ENCODE data around the gene TGFBR2. TPM values are rescaled to one million over a fixed set of nuclear protein-coding genes. Genes with fewer than 3 reads are reported as not detected.

TGFBR2 gene
- total and polyA plus RNA-seq, 2 of the 13 experiments (the other 11 are each of a cell fraction or from before 2014, with no cell fraction given): 82.2 to 187 TPM

- TF ChIP-seq, protein P1, sequence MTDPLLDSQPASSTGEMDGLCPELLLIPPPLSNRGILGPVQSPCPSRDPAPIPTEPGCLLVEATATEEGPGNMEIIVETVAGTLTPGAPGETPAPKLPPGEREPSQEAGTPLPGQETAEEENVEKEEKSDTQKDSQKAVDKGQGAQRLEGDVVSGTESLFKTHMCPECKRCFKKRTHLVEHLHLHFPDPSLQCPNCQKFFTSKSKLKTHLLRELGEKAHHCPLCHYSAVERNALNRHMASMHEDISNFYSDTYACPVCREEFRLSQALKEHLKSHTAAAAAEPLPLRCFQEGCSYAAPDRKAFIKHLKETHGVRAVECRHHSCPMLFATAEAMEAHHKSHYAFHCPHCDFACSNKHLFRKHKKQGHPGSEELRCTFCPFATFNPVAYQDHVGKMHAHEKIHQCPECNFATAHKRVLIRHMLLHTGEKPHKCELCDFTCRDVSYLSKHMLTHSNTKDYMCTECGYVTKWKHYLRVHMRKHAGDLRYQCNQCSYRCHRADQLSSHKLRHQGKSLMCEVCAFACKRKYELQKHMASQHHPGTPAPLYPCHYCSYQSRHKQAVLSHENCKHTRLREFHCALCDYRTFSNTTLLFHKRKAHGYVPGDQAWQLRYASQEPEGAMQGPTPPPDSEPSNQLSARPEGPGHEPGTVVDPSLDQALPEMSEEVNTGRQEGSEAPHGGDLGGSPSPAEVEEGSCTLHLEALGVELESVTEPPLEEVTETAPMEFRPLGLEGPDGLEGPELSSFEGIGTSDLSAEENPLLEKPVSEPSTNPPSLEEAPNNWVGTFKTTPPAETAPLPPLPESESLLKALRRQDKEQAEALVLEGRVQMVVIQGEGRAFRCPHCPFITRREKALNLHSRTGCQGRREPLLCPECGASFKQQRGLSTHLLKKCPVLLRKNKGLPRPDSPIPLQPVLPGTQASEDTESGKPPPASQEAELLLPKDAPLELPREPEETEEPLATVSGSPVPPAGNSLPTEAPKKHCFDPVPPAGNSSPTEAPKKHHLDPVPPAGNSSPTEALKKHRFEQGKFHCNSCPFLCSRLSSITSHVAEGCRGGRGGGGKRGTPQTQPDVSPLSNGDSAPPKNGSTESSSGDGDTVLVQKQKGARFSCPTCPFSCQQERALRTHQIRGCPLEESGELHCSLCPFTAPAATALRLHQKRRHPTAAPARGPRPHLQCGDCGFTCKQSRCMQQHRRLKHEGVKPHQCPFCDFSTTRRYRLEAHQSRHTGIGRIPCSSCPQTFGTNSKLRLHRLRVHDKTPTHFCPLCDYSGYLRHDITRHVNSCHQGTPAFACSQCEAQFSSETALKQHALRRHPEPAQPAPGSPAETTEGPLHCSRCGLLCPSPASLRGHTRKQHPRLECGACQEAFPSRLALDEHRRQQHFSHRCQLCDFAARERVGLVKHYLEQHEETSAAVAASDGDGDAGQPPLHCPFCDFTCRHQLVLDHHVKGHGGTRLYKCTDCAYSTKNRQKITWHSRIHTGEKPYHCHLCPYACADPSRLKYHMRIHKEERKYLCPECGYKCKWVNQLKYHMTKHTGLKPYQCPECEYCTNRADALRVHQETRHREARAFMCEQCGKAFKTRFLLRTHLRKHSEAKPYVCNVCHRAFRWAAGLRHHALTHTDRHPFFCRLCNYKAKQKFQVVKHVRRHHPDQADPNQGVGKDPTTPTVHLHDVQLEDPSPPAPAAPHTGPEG (CRISPR knock-in tag; IDR thresholded peaks at IDR 0.05): no peak
- TF ChIP-seq EEA1 (CRISPR knock-in tag; IDR thresholded peaks at IDR 0.05; ENCODE audit: borderline replicate concordance) (no peak), RBM22 (optimal IDR thresholded peaks at IDR 0.05; ENCODE audit: low read length) (peak; percentile 93), ZNF180 (CRISPR knock-in tag; IDR thresholded peaks at IDR 0.05; ENCODE audit: borderline replicate concordance, low read depth) (no peak), GMEB2 (CRISPR knock-in tag; IDR thresholded peaks at IDR 0.05; ENCODE audit: low read depth) (no peak), POLR2G (IDR thresholded peaks at IDR 0.05; ENCODE audit: low read depth, low read length) (peak; percentile 55), ASH2L (IDR thresholded peaks at IDR 0.05; ENCODE audit: insufficient read length, low read depth, low read length) (no peak), ZFP36L1 (CRISPR knock-in tag; IDR thresholded peaks at IDR 0.05) (no peak), EED (CRISPR knock-in tag; IDR thresholded peaks at IDR 0.05) (no peak), AGO2 (optimal IDR thresholded peaks at IDR 0.05; ENCODE audit: low read depth, low read length) (peak; percentile 7), SSRP1 (CRISPR knock-in tag; IDR thresholded peaks at IDR 0.05) (peak; percentile 87; the same call in 1 of the 2 replicates), ZSCAN25 (CRISPR knock-in tag; IDR thresholded peaks at IDR 0.05) (no peak), KDM3A (CRISPR knock-in tag; IDR thresholded peaks at IDR 0.05; ENCODE audit: low read depth) (no peak), POLR2AphosphoS2 (IDR thresholded peaks at IDR 0.05; ENCODE audit: low read depth, low read length) (peak; percentile 89), POLR2A (IDR thresholded peaks at IDR 0.05; ENCODE audit: insufficient read depth in 1 of 2, low read depth in 2 of 2, low read length in 2 of 2) (no peak; a peak in 2 of 4 replicates), MIXL1 (CRISPR knock-in tag; IDR thresholded peaks at IDR 0.05) (no peak)
- TF ChIP-seq, protein P2, sequence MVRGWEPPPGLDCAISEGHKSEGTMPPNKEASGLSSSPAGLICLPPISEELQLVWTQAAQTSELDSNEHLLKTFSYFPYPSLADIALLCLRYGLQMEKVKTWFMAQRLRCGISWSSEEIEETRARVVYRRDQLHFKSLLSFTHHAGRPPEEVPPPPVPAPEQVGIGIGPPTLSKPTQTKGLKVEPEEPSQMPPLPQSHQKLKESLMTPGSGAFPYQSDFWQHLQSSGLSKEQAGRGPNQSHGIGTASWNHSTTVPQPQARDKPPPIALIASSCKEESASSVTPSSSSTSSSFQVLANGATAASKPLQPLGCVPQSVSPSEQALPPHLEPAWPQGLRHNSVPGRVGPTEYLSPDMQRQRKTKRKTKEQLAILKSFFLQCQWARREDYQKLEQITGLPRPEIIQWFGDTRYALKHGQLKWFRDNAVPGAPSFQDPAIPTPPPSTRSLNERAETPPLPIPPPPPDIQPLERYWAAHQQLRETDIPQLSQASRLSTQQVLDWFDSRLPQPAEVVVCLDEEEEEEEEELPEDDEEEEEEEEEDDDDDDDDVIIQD (CRISPR knock-in tag; IDR thresholded peaks at IDR 0.05; ENCODE audit: low read depth): no peak
- TF ChIP-seq, protein P3, sequence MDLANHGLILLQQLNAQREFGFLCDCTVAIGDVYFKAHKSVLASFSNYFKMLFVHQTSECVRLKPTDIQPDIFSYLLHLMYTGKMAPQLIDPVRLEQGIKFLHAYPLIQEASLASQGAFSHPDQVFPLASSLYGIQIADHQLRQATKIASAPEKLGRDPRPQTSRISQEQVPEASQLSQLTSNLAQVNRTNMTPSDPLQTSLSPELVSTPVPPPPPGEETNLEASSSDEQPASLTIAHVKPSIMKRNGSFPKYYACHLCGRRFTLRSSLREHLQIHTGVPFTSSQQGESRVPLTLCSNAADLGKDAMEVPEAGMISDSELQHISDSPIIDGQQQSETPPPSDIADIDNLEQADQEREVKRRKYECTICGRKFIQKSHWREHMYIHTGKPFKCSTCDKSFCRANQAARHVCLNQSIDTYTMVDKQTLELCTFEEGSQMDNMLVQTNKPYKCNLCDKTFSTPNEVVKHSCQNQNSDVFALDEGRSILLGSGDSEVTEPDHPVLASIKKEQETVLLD (CRISPR knock-in tag; IDR thresholded peaks at IDR 0.05; ENCODE audit: low read depth): no peak
Observed at GRCh38 chr3:30664884-30665283, 58.5 kb downstream of the TGFBR2 start (continued).

All from HepG2 (cell line).